Measurements from ENCODE around the gene UBE2D2. TPM values are rescaled to one million over a fixed set of nuclear protein-coding genes. Genes with fewer than 3 reads are reported as not detected.

Gene UBE2D2
- total and polyA plus RNA-seq, 2 experiments from 2014 or later, result 120 to 172 TPM

- TF ChIP-seq ETS1 (IDR thresholded peaks at IDR 0.05), result no peak
- TF ChIP-seq CTCF (conservative IDR thresholded peaks at IDR 0.05; ENCODE audit: low read depth in 2 of 2), result no peak
- no peak for TF ChIP-seq EZH2phosphoT487 (IDR thresholded peaks at IDR 0.05; ENCODE audit: unreplicated experiment)
Observed at GRCh38 chr5:139668924-139669661, 108.0 kb downstream of the UBE2D2 start (continued).

GRCh38 chr5:139669662-139670368, 108.7 kb downstream of the UBE2D2 start:
- Histone ChIP-seq H3F3A (replicated peaks; ENCODE audit: low read depth) (peaks cover 18% of the 10 kb centered on the region), H2AFZ (no peak overlapping the region), H3K27ac (ENCODE audit: low read depth) (no peak overlapping the region), H3K27me3 (ENCODE audit: insufficient read depth) (no peaks in the 10 kb centered on the region), H3K79me2 (replicated peaks; ENCODE audit: insufficient read depth) (peaks cover 97% of the 10 kb centered on the region), H3K4me3 (no peak overlapping the region), H3K9me2 (ENCODE audit: insufficient read depth) (no peaks in the 10 kb centered on the region), H3K36me3 (ENCODE audit: insufficient read depth) (no peaks in the 10 kb centered on the region), H4K20me1 (replicated peaks; ENCODE audit: insufficient read depth) (peaks cover 84% of the 10 kb centered on the region), H3K4me1 (ENCODE audit: insufficient read depth) (peaks cover 43% of the 10 kb centered on the region), H3K4me2 (no peak overlapping the region)
- Mint-ChIP-seq H3K27ac (0 out of 2 replicates have a peak overlapping the region, but pooled peaks have one; percentile 39), H3K4me3 (peak overlapping the region; percentile 35; the same call in 1 of the 3 replicates), H3K9me3 (no peaks in the 10 kb centered on the region; the same call in 2 of the 3 replicates), H3K27me3 (ENCODE audit: insufficient read depth, low read depth, poor library complexity) (peaks cover 23% of the 10 kb centered on the region), H3K4me1 (peaks cover 75% of the 10 kb centered on the region), H3K36me3 (ENCODE audit: low read depth) (peaks cover 4% of the 10 kb centered on the region; the same call in 2 of the 3 replicates)
- no peak for DNase-seq (ENCODE audit: low spot score)
- no peak; the same call in 2 of the 3 replicates for ATAC-seq
- no peak for TF ChIP-seq ZNF462 (CRISPR knock-in tag; IDR thresholded peaks at IDR 0.05)
- TF ChIP-seq EZH2 (IDR thresholded peaks at IDR 0.05; ENCODE audit: low read depth, unreplicated experiment), result no peak
- TF ChIP-seq NANOG (IDR thresholded peaks at IDR 0.05; ENCODE audit: borderline replicate concordance), result no peak
- TF ChIP-seq REST (IDR thresholded peaks at IDR 0.05; ENCODE audit: unreplicated experiment), result no peak
- TF ChIP-seq JUNB (IDR thresholded peaks at IDR 0.05; ENCODE audit: unreplicated experiment), result no peak
- TF ChIP-seq EZH2phosphoT487 (IDR thresholded peaks at IDR 0.05; ENCODE audit: unreplicated experiment), result no peak
- TF ChIP-seq ZNF114 (CRISPR knock-in tag; IDR thresholded peaks at IDR 0.05), result no peak
- no peak for TF ChIP-seq CREB1 (CRISPR knock-in tag; IDR thresholded peaks at IDR 0.05; ENCODE audit: low read depth)
